GM12891 (cell line): Measurements from ENCODE around the gene DNAJC10.
"Not testable (repeated sequence)": the region's sequence is repeated elsewhere in the genome, so short reads cannot be mapped to it uniquely, and the experiment has no call there.

Experiments
- DNase-seq: peaks from one replicate; pipeline ENCODE4 v3.0.0; 2011; ENCODE audit warnings: low spot score; ENCODE audit not compliant: insufficient read length
- FAIRE-seq: peaks from 2 replicates; lab custom pipeline; 2011; peaks lifted over from hg19 to GRCh38; lab: Jason Lieb, UNC
- PAX5 ChIP-seq: IDR thresholded peaks from 2 replicates; pipeline ENCODE4 v1.6.1; 2011; ENCODE audit warnings: low read length, moderate library complexity, mild to moderate bottlenecking; ENCODE audit not compliant: insufficient read depth, severe bottlenecking
- POLR2A ChIP-seq: IDR thresholded peaks from 2 replicates; pipeline ENCODE4 v1.6.1; 2011; ENCODE audit warnings: low read depth, low read length, control low read depth
- POLR2AphosphoS5 ChIP-seq: IDR thresholded peaks from 2 replicates; pipeline ENCODE4 v1.6.1; 2011; ENCODE audit warnings: low read depth, low read length, control low read depth
- POU2F2 ChIP-seq: IDR thresholded peaks from 2 replicates; pipeline ENCODE4 v1.6.1; 2011; ENCODE audit warnings: low read depth, mild to moderate bottlenecking, control low read depth, low read length, moderate library complexity
- SPI1 ChIP-seq: IDR thresholded peaks from 2 replicates; pipeline ENCODE4 v1.6.1; 2011; ENCODE audit warnings: low read depth, low read length, control low read depth
- TAF1 ChIP-seq: IDR thresholded peaks from 2 replicates; pipeline ENCODE4 v1.6.1; 2011; ENCODE audit warnings: low read depth, low read length, control low read depth

The DNAJC10 gene

DNA sequence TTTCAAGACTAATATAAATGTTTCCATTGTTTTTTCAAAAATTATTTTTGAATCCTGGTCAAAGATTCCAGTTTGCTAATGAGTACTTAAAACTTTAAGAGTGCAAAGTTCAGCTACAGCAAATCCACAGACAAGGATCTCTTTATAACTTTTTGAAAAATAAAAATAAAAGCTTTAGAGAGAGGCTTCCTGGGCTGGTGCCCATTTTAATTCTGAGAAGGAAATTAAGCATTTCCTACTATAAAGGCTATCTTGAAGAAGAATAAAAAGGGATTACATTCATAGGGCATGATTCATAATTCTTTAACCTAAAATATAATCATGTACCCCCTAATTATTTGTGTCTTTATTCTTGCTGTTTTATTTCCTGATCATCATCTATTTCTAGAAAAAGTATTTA is 38.2 kb downstream of the DNAJC10 start:
- no peak for DNase-seq
- no peak for FAIRE-seq
- TF ChIP-seq TAF1 (no peak), SPI1 (no peak)

DNA sequence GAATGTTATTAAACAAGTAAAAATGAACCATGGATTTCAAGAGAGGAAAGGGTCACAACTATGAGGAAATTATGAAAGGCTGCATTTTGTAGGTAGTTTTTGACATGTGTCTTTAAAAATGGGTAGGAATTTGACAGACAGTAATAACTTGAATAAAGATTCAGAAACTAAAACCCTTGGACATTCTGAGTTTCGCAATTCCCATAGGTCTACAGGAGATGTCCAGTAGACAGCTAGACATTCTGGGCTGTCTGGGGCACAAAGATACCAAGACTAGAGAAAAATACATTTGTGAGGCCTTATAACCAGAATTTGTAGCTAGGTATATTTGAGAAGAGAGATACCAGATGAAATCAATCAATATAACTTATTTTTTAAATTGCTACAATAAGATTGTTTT is 42.3 kb downstream of the DNAJC10 start:
- TF ChIP-seq POLR2AphosphoS5: no peak
- FAIRE-seq: no peak
- no peak for DNase-seq

DNA sequence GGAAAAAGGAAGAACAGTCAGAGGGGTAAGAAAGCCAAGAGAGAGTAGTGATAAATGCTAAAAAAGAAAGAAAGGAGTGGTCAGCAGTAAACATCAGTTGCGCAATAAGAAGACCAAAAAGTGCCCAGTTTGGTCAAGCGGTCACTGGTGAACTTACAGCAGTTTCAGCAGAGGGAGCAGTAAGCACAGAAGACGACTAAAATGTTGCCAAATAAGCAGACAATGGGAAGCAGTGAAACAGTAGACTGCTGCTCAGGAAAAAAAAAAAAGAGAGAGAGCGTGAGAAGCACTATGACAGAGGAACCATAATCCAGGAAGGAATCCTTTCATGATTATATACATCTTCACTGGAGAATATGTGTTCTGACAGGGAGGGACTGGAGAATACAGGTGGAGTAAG is 45.8 kb downstream of the DNAJC10 start:
- DNase-seq: no peak
- no peak for FAIRE-seq
- no peak for TF ChIP-seq POLR2A
- TF ChIP-seq TAF1: no peak
- TF ChIP-seq POLR2AphosphoS5: no peak
- no peak for TF ChIP-seq SPI1
- no peak for TF ChIP-seq PAX5
- TF ChIP-seq POU2F2: no peak

DNA sequence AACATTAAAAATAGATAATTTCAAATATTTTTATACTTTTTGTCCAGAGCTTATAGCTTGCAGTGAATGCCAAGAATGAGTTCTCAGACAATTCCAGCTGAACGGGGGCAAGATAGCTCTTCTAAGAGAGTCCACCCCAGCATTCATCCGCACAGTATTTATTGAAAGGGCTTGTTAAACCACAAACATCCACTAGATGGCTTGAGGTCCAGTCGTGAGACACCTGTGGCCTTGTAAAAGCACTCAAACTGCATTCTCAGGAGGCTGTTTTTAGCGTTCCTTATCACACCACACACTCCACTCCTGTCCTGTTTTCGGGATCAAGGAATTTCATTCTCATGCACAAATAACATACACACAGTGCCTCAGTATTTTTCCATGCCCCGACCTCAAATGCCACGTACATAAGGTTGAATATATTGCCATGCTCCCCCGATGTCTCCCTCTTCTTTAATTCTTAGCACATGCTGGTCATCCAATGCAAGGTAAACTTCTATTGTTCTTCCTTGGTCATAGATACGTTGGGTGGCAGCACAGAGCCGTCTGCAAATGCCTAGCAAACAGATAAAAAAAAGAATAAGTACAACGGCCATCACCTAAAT is 47.4 kb downstream of the DNAJC10 start:
- TF ChIP-seq POU2F2 (no peak), PAX5 (no peak), POLR2A (no peak), SPI1 (no peak), TAF1 (no peak), POLR2AphosphoS5 (no peak)
- FAIRE-seq (no peak), DNase-seq (no peak)

DNA sequence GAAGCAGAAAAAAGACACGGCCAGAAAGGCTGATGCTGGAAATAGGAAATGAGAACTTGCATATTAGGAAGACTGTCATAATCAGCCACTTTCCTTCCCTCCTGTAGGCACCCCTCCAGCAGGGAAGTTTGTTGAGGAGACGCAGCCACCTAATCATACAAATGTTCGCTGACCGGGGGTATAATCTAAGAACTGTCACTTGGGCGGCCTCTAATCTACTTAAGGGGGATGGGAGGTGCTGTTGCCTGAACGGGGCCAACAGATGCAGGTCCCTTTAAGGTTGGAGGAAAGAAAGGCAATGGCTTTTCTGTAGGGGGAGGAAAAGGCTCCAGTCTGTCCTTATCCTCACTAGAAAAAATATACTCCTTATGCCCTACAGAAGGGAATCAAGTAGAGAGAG is 50.6 kb downstream of the DNAJC10 start:
- FAIRE-seq: no peak
- DNase-seq: no peak
- no peak for TF ChIP-seq POU2F2
- TF ChIP-seq TAF1: no peak
- no peak for TF ChIP-seq POLR2A
- no peak for TF ChIP-seq POLR2AphosphoS5
- no peak for TF ChIP-seq PAX5
- TF ChIP-seq SPI1: no peak

DNA sequence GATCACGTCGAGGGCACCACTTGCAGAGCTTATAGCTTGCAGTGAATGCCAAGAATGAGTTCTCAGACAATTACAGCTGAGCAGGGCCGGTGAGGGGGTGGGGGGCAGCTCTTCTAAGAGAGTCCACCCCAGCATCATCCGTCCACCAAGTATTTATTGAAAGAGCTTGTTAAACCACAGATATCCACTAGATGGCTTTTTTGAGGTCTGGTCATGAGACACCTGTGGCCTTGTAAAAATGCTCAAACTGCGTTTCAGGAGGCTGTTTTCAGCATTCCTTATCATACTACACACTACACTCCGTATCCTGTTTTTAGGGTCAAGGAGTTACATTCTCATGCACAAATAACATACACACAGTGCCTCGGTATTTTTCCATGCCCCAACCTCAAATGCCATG is 51.5 kb downstream of the DNAJC10 start:
- no peak for TF ChIP-seq SPI1
- no peak for TF ChIP-seq TAF1
- FAIRE-seq: no peak
- DNase-seq: no peak

DNA sequence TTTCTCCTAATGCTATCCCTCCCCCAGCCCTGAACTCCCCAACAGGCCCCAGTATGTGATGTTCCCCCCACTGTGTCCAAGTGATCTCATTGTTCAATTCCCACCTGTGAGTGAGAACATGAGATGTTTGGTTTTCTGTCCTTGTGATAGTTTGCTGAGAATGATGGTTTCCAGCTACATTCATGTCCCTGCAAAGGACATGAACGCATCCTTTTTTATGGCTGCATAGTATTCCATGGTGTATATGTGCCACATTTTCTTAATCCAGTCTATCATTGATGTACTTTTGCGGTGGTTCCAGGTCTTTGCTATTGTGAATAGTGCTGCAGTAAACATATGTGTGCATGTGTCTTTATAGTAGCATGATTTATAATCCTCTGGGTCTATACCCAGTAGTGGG is 52.9 kb downstream of the DNAJC10 start:
- FAIRE-seq, DNase-seq: not testable (repeated sequence)

DNA sequence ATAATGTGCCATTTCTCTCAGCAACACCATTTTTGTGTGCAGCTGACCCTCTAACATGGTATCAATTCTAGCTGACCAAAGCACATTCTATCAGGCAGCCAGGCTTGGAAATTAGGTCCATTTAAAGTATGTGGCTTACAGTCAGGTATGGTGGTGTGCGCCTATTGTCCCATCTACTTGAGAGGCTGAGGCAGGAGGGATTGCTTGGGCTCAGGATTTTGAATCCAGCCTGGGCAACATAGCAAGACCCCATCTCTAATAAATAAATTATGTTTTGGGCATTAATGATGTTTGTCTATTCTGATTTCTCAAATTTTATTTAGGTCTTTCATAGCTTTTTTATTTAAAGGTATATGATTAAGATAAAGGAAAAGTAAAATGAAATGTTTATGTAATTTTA is 63.3 kb downstream of the DNAJC10 start:
- no peak for TF ChIP-seq PAX5
- no peak for TF ChIP-seq POLR2AphosphoS5
- TF ChIP-seq POLR2A: no peak
- no peak for TF ChIP-seq POU2F2
- no peak for TF ChIP-seq SPI1
- TF ChIP-seq TAF1: no peak
- no peak for DNase-seq
- no peak for FAIRE-seq

DNA sequence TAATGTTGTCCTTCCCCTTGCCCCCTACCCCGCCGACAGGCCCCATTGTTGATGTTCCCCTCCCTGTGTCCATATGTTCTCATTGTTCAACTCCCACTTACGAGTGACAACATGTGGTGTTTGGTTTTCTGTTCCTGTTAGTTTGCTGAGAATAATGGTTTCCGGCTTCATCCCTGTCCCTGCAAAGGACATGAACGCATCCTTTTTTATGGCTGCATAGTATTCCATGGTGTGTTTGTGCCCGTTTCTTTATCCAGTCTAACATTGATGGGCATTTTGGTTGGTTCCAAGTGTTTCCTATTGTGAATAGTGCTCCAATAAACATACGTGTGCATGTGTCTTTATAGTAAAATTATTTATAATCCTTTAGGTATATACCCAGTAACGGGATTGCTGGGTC is 65.0 kb downstream of the DNAJC10 start:
- FAIRE-seq: not testable (repeated sequence)

DNA sequence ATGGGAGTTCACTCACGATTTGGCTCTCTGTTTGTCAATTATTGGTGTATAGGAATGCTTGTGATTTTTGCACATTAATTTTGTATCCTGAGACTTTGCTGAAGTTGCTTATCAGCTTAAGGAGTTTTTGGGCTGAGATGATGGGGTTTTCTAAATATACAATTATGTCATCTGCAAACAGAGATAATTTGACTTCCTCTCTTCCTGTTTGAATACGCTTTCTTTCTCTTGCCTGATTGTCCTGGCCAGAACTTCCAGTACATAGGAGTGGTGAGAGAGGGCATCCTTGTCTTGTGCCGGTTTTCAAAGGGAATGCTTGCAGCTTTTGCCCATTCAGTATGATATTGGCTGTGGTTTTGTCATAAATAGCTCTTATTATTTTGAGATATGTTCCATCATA is 66.6 kb downstream of the DNAJC10 start:
- FAIRE-seq, DNase-seq: not testable (repeated sequence)

More for the DNA sequence above, 65.0 kb downstream of the DNAJC10 start:
- DNase-seq: not testable (repeated sequence)

DNA sequence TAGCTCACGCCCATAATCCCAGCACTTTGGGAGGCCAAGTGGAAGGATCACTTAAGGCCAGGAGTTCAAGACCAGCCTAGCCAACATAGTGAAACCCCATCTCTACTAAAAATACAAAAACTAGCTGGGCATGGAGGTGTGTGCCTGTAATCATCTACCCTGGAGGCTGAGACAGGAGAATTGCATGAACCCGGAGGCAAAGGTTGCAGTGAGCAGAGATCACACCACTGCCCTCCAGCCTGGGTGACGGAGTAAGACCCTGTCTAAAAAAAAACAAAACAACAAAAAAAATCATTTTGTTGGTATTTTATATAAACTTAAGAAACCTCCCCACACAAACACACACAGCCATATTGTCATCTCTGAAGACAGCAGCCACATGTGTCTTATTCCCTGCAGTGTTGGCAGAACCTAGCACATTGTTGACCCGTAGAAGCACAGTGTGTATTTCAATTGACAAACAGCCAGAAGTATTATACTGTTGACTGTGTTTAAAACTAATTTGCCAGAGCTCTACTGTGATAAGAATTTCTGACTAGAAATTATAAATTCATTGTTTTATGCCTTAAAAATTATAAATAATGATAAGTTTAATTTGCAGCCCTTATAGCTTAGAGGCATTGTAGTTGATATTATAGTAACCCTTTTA is 68.1 kb downstream of the DNAJC10 start:
- TF ChIP-seq POLR2AphosphoS5 (no peak), POLR2A (no peak), TAF1 (no peak), SPI1 (no peak), POU2F2 (no peak), PAX5 (no peak)
- FAIRE-seq: no peak
- no peak for DNase-seq

DNA sequence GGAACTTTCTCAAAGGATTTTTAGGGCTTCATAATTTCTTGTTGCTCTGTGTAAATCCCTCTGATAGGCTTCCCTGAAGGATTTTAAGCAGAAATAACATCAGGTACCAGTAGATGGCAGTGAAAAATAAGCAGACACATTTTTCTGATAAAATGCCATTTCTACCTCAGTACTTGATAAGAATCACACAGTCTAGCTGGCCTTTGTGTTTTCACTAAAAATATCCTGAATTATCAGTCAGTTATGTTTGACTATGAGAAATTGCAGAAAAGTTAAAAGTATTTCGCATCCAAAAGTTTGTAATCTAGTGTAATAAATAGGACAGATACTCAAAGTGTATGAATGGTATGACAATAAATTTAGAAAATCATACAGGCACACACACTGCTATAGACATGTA is 68.7 kb downstream of the DNAJC10 start:
- FAIRE-seq: no peak
- no peak for DNase-seq
- TF ChIP-seq POU2F2 (no peak), POLR2A (no peak), POLR2AphosphoS5 (no peak), TAF1 (no peak), SPI1 (no peak), PAX5 (no peak)
